Tibial artery (tissue), 4 donors: Measurements from ENCODE around the gene ANP32B.
A peak's percentile ranks its signal among the peaks of the same experiment; 100 is the strongest.

Experiments
- DNase-seq, 2 donors: peaks; one replicate each; pipeline ENCODE4 v3.0.0-alpha.2; 2019
- H3K27ac ChIP-seq, 2 donors: fragments of 200-600 bp; sonication (generic) in 1 of 2; 1 replicate in 1 of 2; 2 replicates in 1 of 2; pipeline ENCODE4 v1.5.1; 2018 to 2019; ENCODE audit warnings: mild to moderate bottlenecking in 1 of 2
- H3K27me3 ChIP-seq, 2 donors: fragments of 200-600 bp; sonication (generic) in 1 of 2; one replicate each; pipeline versions ENCODE4 v1.5.1 to v1.6.0; 2016 to 2019
- H3K36me3 ChIP-seq, 3 donors: fragments of 200-600 bp; sonication (generic) in 2 of 3; one replicate each; pipeline ENCODE4 v1.5.1; 2016 to 2019; ENCODE audit warnings: mild to moderate bottlenecking in 2 of 3
- H3K4me1 ChIP-seq, 4 donors: fragments of 200-600 bp; sonication (generic) in 2 of 4; 1 replicate in 3 of 4; 2 replicates in 1 of 4; pipeline ENCODE4 v1.5.1; 2016 to 2019
- H3K4me3 ChIP-seq, 2 donors: fragments of 200-600 bp; sonication (generic) in 1 of 2; 1 replicate in 1 of 2; 2 replicates in 1 of 2; pipeline ENCODE4 v1.5.1; 2018 to 2019; ENCODE audit warnings: mild to moderate bottlenecking in 2 of 2
- H3K9me3 ChIP-seq, 3 donors: fragments of 200-600 bp; sonication (generic) in 1 of 3; one replicate each; pipeline ENCODE4 v1.5.1; 2016 to 2019
- CTCF ChIP-seq, 2 experiments: fragments of 200-600 bp in 1 of 2; fragments of 450-650 bp in 1 of 2; IDR thresholded peaks; one replicate each; pipeline ENCODE4 v1.5.1; 2017 to 2019; ENCODE audit warnings: antibody characterized with exemption in 2 of 2, mild to moderate bottlenecking in 1 of 2, moderate library complexity in 1 of 2
- intact Hi-C: fragments of 100-400 bp; cut with DNase I; formaldehyde crosslinking; loops from one replicate; pipeline ENCODE4 v1.15.0; 2023; ENCODE audit warnings: low total_unique reads

ANP32B gene

GRCh38 chr9:98049288-98050072, 66.3 kb downstream of the ANP32B start:
- Histone ChIP-seq H3K9me3 (no peaks in the 10 kb centered on the region), H3K27me3 (no peaks in the 10 kb centered on the region), H3K27ac (no peak overlapping the region), H3K36me3 (no peaks in the 10 kb centered on the region), H3K4me1 (no peaks in the 10 kb centered on the region), H3K4me3 (no peak overlapping the region)
- intact Hi-C loops = loop anchor here (10.0 kb wide), 1 partner anchor 205 kb away; the partner anchor contains the start of gene TBC1D2
- DNase-seq = no peak
- TF ChIP-seq CTCF (IDR thresholded peaks at IDR 0.05) = no peak

GRCh38 chr9:98050351-98050750, 67.2 kb downstream of the ANP32B start:
- no peaks in the 10 kb centered on the region for H3K36me3 ChIP-seq
- H3K27ac ChIP-seq = no peak overlapping the region
- H3K9me3 ChIP-seq = no peaks in the 10 kb centered on the region
- no peaks in the 10 kb centered on the region for H3K27me3 ChIP-seq
- H3K4me1 ChIP-seq = no peaks in the 10 kb centered on the region
- H3K4me3 ChIP-seq = no peak overlapping the region
- no peak for TF ChIP-seq CTCF (IDR thresholded peaks at IDR 0.05)
- intact Hi-C loops = loop anchor here (10.0 kb wide), 1 partner anchor 204 kb away; the partner anchor contains the start of gene TBC1D2
- DNase-seq = no peak

- intact Hi-C loops = loop anchor here (10.0 kb wide), 1 partner anchor 200 kb away; the partner anchor contains the start of gene TBC1D2
- Histone ChIP-seq H3K36me3 (no peaks in the 10 kb centered on the region), H3K27ac (no peak overlapping the region), H3K9me3 (no peaks in the 10 kb centered on the region), H3K27me3 (no peaks in the 10 kb centered on the region), H3K4me1 (peaks cover 0 to 20% (median 11%) of the 10 kb centered on the region in 4 donors), H3K4me3 (no peak overlapping the region)
- TF ChIP-seq CTCF (IDR thresholded peaks at IDR 0.05) = no peak
- no peak for DNase-seq
These were observed 71.3 kb downstream of the ANP32B start for GRCh38 chr9:98054376-98054951.

- DNase-seq = peak; percentile 89 to 96
- H3K27ac ChIP-seq = peak within 1 kb of the TSS; percentile 95 to 97
- peaks cover 0 to 20% (median 13%) of the 10 kb centered on the region in 4 donors for H3K4me1 ChIP-seq
- TF ChIP-seq CTCF (IDR thresholded peaks at IDR 0.05) = no peak
- H3K36me3 ChIP-seq = peaks cover 0 to 12% (median 8%) of the 10 kb centered on the region in 3 donors
- H3K27me3 ChIP-seq = no peaks in the 10 kb centered on the region
- peak within 1 kb of the TSS; percentile 87 to 96 for H3K4me3 ChIP-seq
- H3K9me3 ChIP-seq = no peaks in the 10 kb centered on the region
- intact Hi-C loops = loop anchor here (1.0 to 10.0 kb wide), 2 partner anchors 72 to 198 kb away; partner anchors contain the start of gene TBC1D2
These were observed 73.4 kb downstream of the ANP32B start, which contains the start of gene NANS for GRCh38 chr9:98056269-98057137. NANS (plus strand) TSS chr9:98056732; CDS start chr9:98056809, 77 bp downstream.

GRCh38 chr9:98057138-98057799, 74.1 kb downstream of the ANP32B start:
- peaks cover 0 to 20% (median 15%) of the 10 kb centered on the region in 3 donors for H3K36me3 ChIP-seq
- H3K27me3 ChIP-seq = no peaks in the 10 kb centered on the region
- intact Hi-C loops = loop anchor here (1.0 to 10.0 kb wide), 2 partner anchors 73 to 198 kb away; partner anchors contain the start of gene TBC1D2
- no peak for TF ChIP-seq CTCF (IDR thresholded peaks at IDR 0.05)
- H3K27ac ChIP-seq = peak overlapping the region; percentile 95 to 97
- no peaks in the 10 kb centered on the region for H3K9me3 ChIP-seq
- no peak for DNase-seq
- peaks cover 0 to 20% (median 13%) of the 10 kb centered on the region in 4 donors for H3K4me1 ChIP-seq
- H3K4me3 ChIP-seq = peak overlapping the region; percentile 87 to 96
